ENCODE results near the gene ZNHIT6.

The ZNHIT6 gene

DNA sequence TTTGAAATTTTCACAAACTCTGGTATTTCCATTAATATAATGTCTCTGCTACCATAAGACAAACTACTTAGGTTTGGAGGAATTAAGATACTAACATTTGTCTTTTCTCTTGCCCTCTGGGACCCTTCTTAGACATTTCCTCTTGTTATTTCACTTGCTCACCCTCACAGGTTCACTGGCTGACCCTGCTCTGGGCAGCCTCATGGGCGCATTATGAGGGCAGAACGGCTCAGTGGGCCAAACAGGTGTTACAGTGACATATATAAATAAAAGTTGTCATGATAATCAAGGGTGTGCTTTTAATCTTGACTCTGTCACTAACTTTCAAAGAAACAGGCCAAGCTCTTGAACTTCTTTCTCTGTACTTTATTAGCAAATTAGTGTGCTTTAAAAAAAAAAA lies 46.5 kb downstream of the ZNHIT6 start:
- no peak for TF ChIP-seq SETDB1 (IDR thresholded peaks at IDR 0.05; ENCODE audit: insufficient read length, low read length)
- TF ChIP-seq BCL11A (tag by site-specific recombination; IDR thresholded peaks at IDR 0.05; ENCODE audit: low read depth): no peak
- TF ChIP-seq ZNF280D (tag by site-specific recombination; IDR thresholded peaks at IDR 0.05): no peak
- TF ChIP-seq, protein P1, sequence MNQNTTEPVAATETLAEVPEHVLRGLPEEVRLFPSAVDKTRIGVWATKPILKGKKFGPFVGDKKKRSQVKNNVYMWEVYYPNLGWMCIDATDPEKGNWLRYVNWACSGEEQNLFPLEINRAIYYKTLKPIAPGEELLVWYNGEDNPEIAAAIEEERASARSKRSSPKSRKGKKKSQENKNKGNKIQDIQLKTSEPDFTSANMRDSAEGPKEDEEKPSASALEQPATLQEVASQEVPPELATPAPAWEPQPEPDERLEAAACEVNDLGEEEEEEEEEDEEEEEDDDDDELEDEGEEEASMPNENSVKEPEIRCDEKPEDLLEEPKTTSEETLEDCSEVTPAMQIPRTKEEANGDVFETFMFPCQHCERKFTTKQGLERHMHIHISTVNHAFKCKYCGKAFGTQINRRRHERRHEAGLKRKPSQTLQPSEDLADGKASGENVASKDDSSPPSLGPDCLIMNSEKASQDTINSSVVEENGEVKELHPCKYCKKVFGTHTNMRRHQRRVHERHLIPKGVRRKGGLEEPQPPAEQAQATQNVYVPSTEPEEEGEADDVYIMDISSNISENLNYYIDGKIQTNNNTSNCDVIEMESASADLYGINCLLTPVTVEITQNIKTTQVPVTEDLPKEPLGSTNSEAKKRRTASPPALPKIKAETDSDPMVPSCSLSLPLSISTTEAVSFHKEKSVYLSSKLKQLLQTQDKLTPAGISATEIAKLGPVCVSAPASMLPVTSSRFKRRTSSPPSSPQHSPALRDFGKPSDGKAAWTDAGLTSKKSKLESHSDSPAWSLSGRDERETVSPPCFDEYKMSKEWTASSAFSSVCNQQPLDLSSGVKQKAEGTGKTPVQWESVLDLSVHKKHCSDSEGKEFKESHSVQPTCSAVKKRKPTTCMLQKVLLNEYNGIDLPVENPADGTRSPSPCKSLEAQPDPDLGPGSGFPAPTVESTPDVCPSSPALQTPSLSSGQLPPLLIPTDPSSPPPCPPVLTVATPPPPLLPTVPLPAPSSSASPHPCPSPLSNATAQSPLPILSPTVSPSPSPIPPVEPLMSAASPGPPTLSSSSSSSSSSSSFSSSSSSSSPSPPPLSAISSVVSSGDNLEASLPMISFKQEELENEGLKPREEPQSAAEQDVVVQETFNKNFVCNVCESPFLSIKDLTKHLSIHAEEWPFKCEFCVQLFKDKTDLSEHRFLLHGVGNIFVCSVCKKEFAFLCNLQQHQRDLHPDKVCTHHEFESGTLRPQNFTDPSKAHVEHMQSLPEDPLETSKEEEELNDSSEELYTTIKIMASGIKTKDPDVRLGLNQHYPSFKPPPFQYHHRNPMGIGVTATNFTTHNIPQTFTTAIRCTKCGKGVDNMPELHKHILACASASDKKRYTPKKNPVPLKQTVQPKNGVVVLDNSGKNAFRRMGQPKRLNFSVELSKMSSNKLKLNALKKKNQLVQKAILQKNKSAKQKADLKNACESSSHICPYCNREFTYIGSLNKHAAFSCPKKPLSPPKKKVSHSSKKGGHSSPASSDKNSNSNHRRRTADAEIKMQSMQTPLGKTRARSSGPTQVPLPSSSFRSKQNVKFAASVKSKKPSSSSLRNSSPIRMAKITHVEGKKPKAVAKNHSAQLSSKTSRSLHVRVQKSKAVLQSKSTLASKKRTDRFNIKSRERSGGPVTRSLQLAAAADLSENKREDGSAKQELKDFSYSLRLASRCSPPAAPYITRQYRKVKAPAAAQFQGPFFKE (tag by site-specific recombination; IDR thresholded peaks at IDR 0.05; ENCODE audit: borderline replicate concordance): no peak
- TF ChIP-seq, protein P2, sequence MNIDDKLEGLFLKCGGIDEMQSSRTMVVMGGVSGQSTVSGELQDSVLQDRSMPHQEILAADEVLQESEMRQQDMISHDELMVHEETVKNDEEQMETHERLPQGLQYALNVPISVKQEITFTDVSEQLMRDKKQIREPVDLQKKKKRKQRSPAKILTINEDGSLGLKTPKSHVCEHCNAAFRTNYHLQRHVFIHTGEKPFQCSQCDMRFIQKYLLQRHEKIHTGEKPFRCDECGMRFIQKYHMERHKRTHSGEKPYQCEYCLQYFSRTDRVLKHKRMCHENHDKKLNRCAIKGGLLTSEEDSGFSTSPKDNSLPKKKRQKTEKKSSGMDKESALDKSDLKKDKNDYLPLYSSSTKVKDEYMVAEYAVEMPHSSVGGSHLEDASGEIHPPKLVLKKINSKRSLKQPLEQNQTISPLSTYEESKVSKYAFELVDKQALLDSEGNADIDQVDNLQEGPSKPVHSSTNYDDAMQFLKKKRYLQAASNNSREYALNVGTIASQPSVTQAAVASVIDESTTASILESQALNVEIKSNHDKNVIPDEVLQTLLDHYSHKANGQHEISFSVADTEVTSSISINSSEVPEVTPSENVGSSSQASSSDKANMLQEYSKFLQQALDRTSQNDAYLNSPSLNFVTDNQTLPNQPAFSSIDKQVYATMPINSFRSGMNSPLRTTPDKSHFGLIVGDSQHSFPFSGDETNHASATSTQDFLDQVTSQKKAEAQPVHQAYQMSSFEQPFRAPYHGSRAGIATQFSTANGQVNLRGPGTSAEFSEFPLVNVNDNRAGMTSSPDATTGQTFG (tag by site-specific recombination; IDR thresholded peaks at IDR 0.05; ENCODE audit: borderline replicate concordance): no peak
- TF ChIP-seq ZNF48 (tag by site-specific recombination; IDR thresholded peaks at IDR 0.05): no peak
- TF ChIP-seq ZEB2 (tag by site-specific recombination; IDR thresholded peaks at IDR 0.05): no peak
- TF ChIP-seq, protein P3, sequence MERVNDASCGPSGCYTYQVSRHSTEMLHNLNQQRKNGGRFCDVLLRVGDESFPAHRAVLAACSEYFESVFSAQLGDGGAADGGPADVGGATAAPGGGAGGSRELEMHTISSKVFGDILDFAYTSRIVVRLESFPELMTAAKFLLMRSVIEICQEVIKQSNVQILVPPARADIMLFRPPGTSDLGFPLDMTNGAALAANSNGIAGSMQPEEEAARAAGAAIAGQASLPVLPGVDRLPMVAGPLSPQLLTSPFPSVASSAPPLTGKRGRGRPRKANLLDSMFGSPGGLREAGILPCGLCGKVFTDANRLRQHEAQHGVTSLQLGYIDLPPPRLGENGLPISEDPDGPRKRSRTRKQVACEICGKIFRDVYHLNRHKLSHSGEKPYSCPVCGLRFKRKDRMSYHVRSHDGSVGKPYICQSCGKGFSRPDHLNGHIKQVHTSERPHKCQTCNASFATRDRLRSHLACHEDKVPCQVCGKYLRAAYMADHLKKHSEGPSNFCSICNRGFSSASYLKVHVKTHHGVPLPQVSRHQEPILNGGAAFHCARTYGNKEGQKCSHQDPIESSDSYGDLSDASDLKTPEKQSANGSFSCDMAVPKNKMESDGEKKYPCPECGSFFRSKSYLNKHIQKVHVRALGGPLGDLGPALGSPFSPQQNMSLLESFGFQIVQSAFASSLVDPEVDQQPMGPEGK (tag by site-specific recombination; IDR thresholded peaks at IDR 0.05): no peak
- no peak for TF ChIP-seq ELK4 (IDR thresholded peaks at IDR 0.05; ENCODE audit: borderline replicate concordance, low read depth, low read length)
- no peak for TF ChIP-seq ZNF24 (tag by site-specific recombination; IDR thresholded peaks at IDR 0.05)
- H3K4me3 ChIP-seq (ENCODE audit: low read depth, low read length): no peak overlapping the region
- CTCF ChIA-PET: interaction anchor here (0.7 kb wide), 3 partner anchors 186 to 377 kb away, joined by 3 to 4 read pairs (median 3); no protein-coding TSS in a partner anchor
- H3K4me1 ChIP-seq (ENCODE audit: control insufficient read depth, insufficient read depth, low read length): no peaks in the 10 kb centered on the region
- POLR2A ChIA-PET: no interaction called here
- no peaks in the 10 kb centered on the region for H3K9me3 ChIP-seq (ENCODE audit: control insufficient read depth, insufficient read depth, low read depth, low read length)
- no peak overlapping the region for H3K27ac ChIP-seq (ENCODE audit: extremely low read depth, low read depth, low read length)
- no peaks in the 10 kb centered on the region; a peak in 1 of 3 replicates for H3K36me3 ChIP-seq (ENCODE audit: control insufficient read depth in 2 of 2, insufficient read depth in 1 of 2, low read length in 2 of 2)
